Epithelial cell of esophagus (primary cell): ENCODE results near the gene PTPRN2.
A peak's percentile ranks its signal among the peaks of the same experiment; 100 is the strongest.

ENCODE experiments used
- DNase-seq: peaks from one replicate; pipeline ENCODE4 v3.0.0; 2010; ENCODE audit warnings: low read depth
- H3K4me3 ChIP-seq: 2 replicates; pipeline ENCODE4 v1.5.1; 2011; ENCODE audit warnings: mild to moderate bottlenecking, low read length, control low read depth
- CTCF ChIP-seq: IDR thresholded peaks from 2 replicates; pipeline ENCODE4 v1.5.1; 2011; ENCODE audit warnings: low read depth, mild to moderate bottlenecking, low read length, control low read depth, inconsistent platforms; ENCODE audit not compliant: insufficient read depth; ENCODE audit errors: missing control alignments

The PTPRN2 gene

GRCh38 chr7:158602905-158603772 lies 15.5 kb upstream of the PTPRN2 start:
- no peak for DNase-seq
- no peak overlapping the region for H3K4me3 ChIP-seq
- no peak for TF ChIP-seq CTCF

- no peak for DNase-seq
- TF ChIP-seq CTCF, result no peak
- no peak overlapping the region for H3K4me3 ChIP-seq
These were observed 14.4 kb upstream of the PTPRN2 start for GRCh38 chr7:158602041-158602440.

GRCh38 chr7:158601090-158601489 lies 13.5 kb upstream of the PTPRN2 start:
- H3K4me3 ChIP-seq, result no peak overlapping the region
- no peak for DNase-seq
- TF ChIP-seq CTCF, result no peak

GRCh38 chr7:158596745-158597144 lies 9.1 kb upstream of the PTPRN2 start:
- TF ChIP-seq CTCF, result no peak
- no peak overlapping the region for H3K4me3 ChIP-seq
- DNase-seq, result no peak

GRCh38 chr7:158596309-158596708 lies 8.7 kb upstream of the PTPRN2 start:
- no peak overlapping the region for H3K4me3 ChIP-seq
- TF ChIP-seq CTCF, result no peak
- DNase-seq, result no peak

GRCh38 chr7:158595068-158595467 lies 7.4 kb upstream of the PTPRN2 start:
- H3K4me3 ChIP-seq, result no peak overlapping the region
- DNase-seq, result peak; percentile 37
- no peak for TF ChIP-seq CTCF

GRCh38 chr7:158592541-158592940 lies 4.9 kb upstream of the PTPRN2 start:
- H3K4me3 ChIP-seq, result no peak overlapping the region
- no peak for TF ChIP-seq CTCF
- peak; percentile 65 for DNase-seq
